ENCODE data around the gene CEP83. TPM values are rescaled to one million over a fixed set of nuclear protein-coding genes. Genes with fewer than 3 reads are reported as not detected.
A peak's percentile ranks its signal among the peaks of the same experiment; 100 is the strongest.

CEP83 gene, protein sequence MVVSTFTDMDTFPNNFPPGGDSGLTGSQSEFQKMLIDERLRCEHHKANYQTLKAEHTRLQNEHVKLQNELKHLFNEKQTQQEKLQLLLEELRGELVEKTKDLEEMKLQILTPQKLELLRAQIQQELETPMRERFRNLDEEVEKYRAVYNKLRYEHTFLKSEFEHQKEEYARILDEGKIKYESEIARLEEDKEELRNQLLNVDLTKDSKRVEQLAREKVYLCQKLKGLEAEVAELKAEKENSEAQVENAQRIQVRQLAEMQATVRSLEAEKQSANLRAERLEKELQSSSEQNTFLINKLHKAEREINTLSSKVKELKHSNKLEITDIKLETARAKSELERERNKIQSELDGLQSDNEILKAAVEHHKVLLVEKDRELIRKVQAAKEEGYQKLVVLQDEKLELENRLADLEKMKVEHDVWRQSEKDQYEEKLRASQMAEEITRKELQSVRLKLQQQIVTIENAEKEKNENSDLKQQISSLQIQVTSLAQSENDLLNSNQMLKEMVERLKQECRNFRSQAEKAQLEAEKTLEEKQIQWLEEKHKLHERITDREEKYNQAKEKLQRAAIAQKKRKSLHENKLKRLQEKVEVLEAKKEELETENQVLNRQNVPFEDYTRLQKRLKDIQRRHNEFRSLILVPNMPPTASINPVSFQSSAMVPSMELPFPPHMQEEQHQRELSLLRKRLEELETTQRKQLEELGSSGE
- total RNA-seq, result 10 to 100 TPM; 19.0 to 34.5 (median 24.4) TPM

- Histone ChIP-seq H3K4me1 (peaks cover 0 to 23% (median 7%) of the 10 kb centered on the region in 4 donors), H3K27ac (peak within 1 kb of the TSS; percentile 77 to 96 (median 88)), H3K9me3 (no peaks in the 10 kb centered on the region), H3K36me3 (no peaks in the 10 kb centered on the region), H3K27me3 (no peaks in the 10 kb centered on the region), H3K4me3 (peak within 1 kb of the TSS; percentile 54 to 86 (median 72))
- TF ChIP-seq, protein P1, sequence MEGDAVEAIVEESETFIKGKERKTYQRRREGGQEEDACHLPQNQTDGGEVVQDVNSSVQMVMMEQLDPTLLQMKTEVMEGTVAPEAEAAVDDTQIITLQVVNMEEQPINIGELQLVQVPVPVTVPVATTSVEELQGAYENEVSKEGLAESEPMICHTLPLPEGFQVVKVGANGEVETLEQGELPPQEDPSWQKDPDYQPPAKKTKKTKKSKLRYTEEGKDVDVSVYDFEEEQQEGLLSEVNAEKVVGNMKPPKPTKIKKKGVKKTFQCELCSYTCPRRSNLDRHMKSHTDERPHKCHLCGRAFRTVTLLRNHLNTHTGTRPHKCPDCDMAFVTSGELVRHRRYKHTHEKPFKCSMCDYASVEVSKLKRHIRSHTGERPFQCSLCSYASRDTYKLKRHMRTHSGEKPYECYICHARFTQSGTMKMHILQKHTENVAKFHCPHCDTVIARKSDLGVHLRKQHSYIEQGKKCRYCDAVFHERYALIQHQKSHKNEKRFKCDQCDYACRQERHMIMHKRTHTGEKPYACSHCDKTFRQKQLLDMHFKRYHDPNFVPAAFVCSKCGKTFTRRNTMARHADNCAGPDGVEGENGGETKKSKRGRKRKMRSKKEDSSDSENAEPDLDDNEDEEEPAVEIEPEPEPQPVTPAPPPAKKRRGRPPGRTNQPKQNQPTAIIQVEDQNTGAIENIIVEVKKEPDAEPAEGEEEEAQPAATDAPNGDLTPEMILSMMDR (IDR thresholded peaks at IDR 0.05), result peak in 1 of 5 experiments; percentile 44
- TF ChIP-seq POLR2A (IDR thresholded peaks at IDR 0.05), result peak; percentile 77 to 94
- TF ChIP-seq EP300 (IDR thresholded peaks at IDR 0.05), result peak; percentile 77 to 93
- WGBS, 2 donors, result 0 to 1% methylated on average over 36 to 53 of the region's 77 CpGs
- DNase-seq (ENCODE audit: low spot score in 2 of 2), result peak; percentile 89 to 92
These were observed at the start of gene CEP83 for GRCh38 chr12:94459728-94460615. Gene CEP83 (minus strand): TSS chr12:94459867. CDS start chr12:94412490, 47,377 bp downstream.

DNA sequence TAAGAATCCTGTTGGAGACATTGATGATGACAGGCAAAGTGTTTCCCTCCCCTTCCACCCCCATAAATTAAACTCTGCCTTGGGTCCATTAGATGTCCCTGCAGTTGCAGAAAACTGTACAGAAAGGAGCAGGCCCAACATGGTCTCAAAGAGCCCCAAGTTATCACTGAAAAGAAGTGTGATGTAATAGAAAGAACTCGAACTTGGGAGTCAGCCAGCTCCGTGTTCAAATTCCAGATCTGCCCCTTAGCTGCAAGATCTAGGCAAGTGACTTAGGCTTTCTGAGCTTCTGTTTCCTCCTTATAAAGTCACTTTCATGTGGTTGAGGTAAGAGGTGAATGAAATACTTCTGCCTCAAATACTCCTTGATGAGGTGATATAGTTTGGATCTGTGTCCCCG, 49.6 kb upstream of the CEP83 start:
- H3K27ac ChIP-seq, result no peak overlapping the region
- TF ChIP-seq EP300 (IDR thresholded peaks at IDR 0.05) (no peak), POLR2A (IDR thresholded peaks at IDR 0.05) (no peak)
- TF ChIP-seq, protein P1 (IDR thresholded peaks at IDR 0.05), result no peak

DNA sequence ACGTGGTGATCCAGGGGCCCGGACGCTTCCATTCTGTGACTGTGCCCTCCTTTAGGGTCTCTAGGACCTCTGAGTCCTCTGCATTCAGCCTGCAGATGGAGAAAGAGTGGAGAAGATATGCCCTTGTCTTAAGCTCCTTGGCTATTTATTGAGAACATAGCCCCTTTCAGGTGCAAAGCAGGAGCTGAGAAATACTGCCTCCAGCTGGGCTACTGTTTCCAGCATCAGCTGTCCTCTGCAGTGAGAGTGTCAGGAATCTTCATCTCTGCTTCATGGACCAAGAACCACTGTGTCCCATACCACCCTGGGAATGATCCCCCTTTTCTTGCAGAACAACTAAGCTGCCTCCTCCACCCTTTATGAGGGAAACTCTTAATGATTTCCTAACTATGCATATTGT, 47.8 kb upstream of the CEP83 start:
- H3K36me3 ChIP-seq, result no peaks in the 10 kb centered on the region
- WGBS, 2 donors, result 88 to 96% methylated on average over 3 of the region's 3 CpGs
- TF ChIP-seq EP300 (IDR thresholded peaks at IDR 0.05) (no peak), POLR2A (IDR thresholded peaks at IDR 0.05) (no peak)
- TF ChIP-seq, protein P1 (IDR thresholded peaks at IDR 0.05), result no peak

More for the DNA sequence above, 49.6 kb upstream of the CEP83 start:
- DNase-seq (ENCODE audit: low spot score in 2 of 2), result no peak
- 74 to 80% methylated on average over 3 of the region's 3 CpGs for whole genome bisulfite sequencing, 2 donors
- Histone ChIP-seq H3K4me1 (no peaks in the 10 kb centered on the region), H3K36me3 (no peaks in the 10 kb centered on the region), H3K27me3 (no peaks in the 10 kb centered on the region), H3K9me3 (no peaks in the 10 kb centered on the region), H3K4me3 (no peak overlapping the region)

DNA sequence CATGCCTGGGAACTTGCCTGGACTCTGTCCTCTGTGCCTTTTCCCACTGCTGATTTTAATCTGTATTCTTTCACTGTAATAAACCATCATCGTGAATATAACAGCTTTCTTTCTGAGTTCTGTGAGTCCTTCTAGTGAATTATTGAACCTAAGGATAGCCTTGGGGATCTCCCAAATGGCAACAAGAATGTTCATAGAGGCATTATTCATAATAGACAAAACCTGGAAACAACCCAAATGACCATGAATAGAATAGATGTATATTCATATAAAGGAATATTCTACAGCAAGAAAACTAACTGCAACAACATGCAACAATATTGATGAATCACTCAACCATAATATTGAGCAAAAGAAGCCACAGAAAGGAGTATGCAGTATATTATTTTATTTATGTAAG, 44.7 kb upstream of the CEP83 start:
- no peak overlapping the region for H3K4me3 ChIP-seq
- TF ChIP-seq, protein P1 (IDR thresholded peaks at IDR 0.05), result no peak
- TF ChIP-seq EP300 (IDR thresholded peaks at IDR 0.05) (no peak), POLR2A (IDR thresholded peaks at IDR 0.05) (no peak)
- no peak overlapping the region for H3K27ac ChIP-seq
- WGBS, 2 donors, result 27 to 38% methylated on average over 1 of the region's 1 CpG
- H3K36me3 ChIP-seq, result no peaks in the 10 kb centered on the region
- H3K27me3 ChIP-seq, result no peaks in the 10 kb centered on the region
- no peak for DNase-seq (ENCODE audit: low spot score in 2 of 2)
- no peaks in the 10 kb centered on the region for H3K4me1 ChIP-seq
- peaks cover 0 to 11% (median 0%) of the 10 kb centered on the region in 4 donors for H3K9me3 ChIP-seq

More for the DNA sequence above, 47.8 kb upstream of the CEP83 start:
- Histone ChIP-seq H3K27me3 (no peaks in the 10 kb centered on the region), H3K4me3 (no peak overlapping the region), H3K4me1 (no peaks in the 10 kb centered on the region), H3K9me3 (peaks cover 0 to 7% (median 0%) of the 10 kb centered on the region in 4 donors), H3K27ac (no peak overlapping the region)
- DNase-seq (ENCODE audit: low spot score in 2 of 2), result no peak
